Activated B cell treated with CpG ODN at 0.5 μM for 24 hours (primary cell): ENCODE data around the gene PRR5. TPM values are rescaled to one million over a fixed set of nuclear protein-coding genes. Genes with fewer than 3 reads are reported as not detected.

ENCODE experiments used
- ATAC-seq: fragments of 200-7000 bp; cut with Tn5 transposase; one replicate; pipeline ENCODE4 v1.10.0; 2021; ENCODE audit warnings: low read depth, mild to moderate bottlenecking, moderate library complexity
- CTCF ChIA-PET: fragments of 350-600 bp; sonication (Branson Sonifier 250); formaldehyde crosslinking; loops from one replicate; lab custom pipeline; 2021; ENCODE audit warnings: antibody characterized with exemption; lab: Charles Lee
- POLR2A ChIA-PET: fragments of 350-600 bp; sonication (Branson Sonifier 250); formaldehyde crosslinking; loops from one replicate; lab custom pipeline; 2021; ENCODE audit warnings: antibody characterized with exemption; lab: Charles Lee
- DNase-seq: peaks from one replicate; pipeline ENCODE4 v3.0.0; 2022
- H3K27ac Mint-ChIP-seq: one replicate; pipeline ENCODE4 v1.8.0; 2020; ENCODE audit warnings: mixed read lengths
- H3K27me3 Mint-ChIP-seq: one replicate; pipeline ENCODE4 v1.8.0; 2021; ENCODE audit warnings: mixed read lengths
- H3K36me3 Mint-ChIP-seq: one replicate; pipeline ENCODE4 v1.8.0; 2021; ENCODE audit warnings: low read depth, mixed read lengths
- H3K4me1 Mint-ChIP-seq: one replicate; pipeline ENCODE4 v1.8.0; 2021; ENCODE audit warnings: mixed read lengths
- H3K4me3 Mint-ChIP-seq: one replicate; pipeline ENCODE4 v1.8.0; 2020; ENCODE audit warnings: mild to moderate bottlenecking, mixed read lengths
- H3K9me3 Mint-ChIP-seq: one replicate; pipeline ENCODE4 v1.8.0; 2020; ENCODE audit warnings: mixed read lengths
- intact Hi-C: fragments of 100-400 bp; cut with micrococcal nuclease; formaldehyde crosslinking; loops from one replicate; pipeline ENCODE4 v1.15.1; 2024
- total RNA-seq: library from RNA; stranded (reverse); gene quantifications from 2 replicates; pipeline ENCODE4 v1.2.3, GENCODE V29; 2022
- TF ChIP-seq, protein P1 (sequence below): fragments of 200-600 bp; IDR thresholded peaks from one replicate; pipeline ENCODE4 v1.8.0; 2022; ENCODE audit warnings: antibody characterized with exemption, mild to moderate bottlenecking

PRR5 gene
- total RNA-seq, 1 donor from 2014 or later: 18.0 TPM

DNA sequence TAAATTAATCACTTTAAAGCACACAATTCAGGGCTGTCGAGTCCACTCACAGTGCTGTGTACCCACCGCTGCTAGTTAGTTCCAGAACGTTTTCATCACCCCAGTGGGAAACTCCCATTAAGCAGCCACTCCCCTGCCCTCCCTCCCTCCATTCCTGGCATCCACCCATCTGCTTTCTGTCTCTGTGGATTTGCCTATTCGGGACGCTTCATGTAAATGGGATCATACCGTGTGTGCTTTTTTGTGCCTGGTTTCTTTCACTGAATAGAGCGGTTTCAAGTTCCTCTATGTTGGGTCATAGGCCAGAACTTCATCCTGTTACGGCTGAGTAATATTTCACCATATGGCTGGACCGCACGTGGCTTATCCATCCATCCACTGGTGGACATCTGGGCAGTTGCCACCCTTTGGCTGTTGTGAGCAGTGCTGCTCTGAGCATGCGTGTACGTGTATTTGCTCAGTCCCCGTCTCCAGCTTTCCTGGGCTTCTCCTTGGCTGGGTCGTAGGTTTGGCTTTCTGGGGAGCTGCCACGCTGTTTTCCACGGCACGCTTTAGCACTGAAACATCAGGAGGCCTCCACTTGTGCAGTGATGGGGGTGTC is 80.5 kb downstream of the PRR5 start:
- ChIA-PET CTCF (no interaction called here), POLR2A (no interaction called here)
- ATAC-seq: no peak
- H3K27ac Mint-ChIP-seq: no peak overlapping the region
- TF ChIP-seq, protein P1, sequence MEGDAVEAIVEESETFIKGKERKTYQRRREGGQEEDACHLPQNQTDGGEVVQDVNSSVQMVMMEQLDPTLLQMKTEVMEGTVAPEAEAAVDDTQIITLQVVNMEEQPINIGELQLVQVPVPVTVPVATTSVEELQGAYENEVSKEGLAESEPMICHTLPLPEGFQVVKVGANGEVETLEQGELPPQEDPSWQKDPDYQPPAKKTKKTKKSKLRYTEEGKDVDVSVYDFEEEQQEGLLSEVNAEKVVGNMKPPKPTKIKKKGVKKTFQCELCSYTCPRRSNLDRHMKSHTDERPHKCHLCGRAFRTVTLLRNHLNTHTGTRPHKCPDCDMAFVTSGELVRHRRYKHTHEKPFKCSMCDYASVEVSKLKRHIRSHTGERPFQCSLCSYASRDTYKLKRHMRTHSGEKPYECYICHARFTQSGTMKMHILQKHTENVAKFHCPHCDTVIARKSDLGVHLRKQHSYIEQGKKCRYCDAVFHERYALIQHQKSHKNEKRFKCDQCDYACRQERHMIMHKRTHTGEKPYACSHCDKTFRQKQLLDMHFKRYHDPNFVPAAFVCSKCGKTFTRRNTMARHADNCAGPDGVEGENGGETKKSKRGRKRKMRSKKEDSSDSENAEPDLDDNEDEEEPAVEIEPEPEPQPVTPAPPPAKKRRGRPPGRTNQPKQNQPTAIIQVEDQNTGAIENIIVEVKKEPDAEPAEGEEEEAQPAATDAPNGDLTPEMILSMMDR: no peak
- intact Hi-C loops: no loop called here
- H3K4me3 Mint-ChIP-seq: no peak overlapping the region
- no peaks in the 10 kb centered on the region for H3K4me1 Mint-ChIP-seq
- H3K27me3 Mint-ChIP-seq: peaks cover 16% of the 10 kb centered on the region
- DNase-seq: no peak
- no peaks in the 10 kb centered on the region for H3K9me3 Mint-ChIP-seq
- H3K36me3 Mint-ChIP-seq: no peaks in the 10 kb centered on the region

DNA sequence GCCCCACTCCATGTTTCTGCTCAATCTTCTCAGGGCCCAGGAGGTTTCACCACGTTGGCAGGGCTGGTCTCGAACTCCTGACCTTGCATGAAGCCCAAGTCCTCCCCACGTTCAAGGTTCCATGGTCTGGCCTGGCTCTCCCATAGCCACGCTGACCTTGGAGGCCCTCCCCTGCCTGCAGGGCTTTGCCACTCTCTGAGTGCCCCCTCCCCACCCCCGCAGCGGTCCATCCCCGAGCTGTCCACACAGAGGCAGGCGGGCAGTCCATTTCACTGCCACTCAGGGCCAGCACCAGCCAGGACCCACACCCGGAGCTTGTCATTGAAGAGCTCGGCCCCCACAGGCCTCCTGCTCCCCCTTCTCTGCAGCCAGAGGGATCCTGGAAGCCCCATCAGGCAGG is 81.1 kb downstream of the PRR5 start:
- no peak overlapping the region for H3K4me3 Mint-ChIP-seq
- intact Hi-C loops: no loop called here
- no peak for ATAC-seq
- TF ChIP-seq, protein P1: no peak
- H3K27ac Mint-ChIP-seq: no peak overlapping the region
- H3K27me3 Mint-ChIP-seq: peaks cover 16% of the 10 kb centered on the region
- H3K9me3 Mint-ChIP-seq: no peaks in the 10 kb centered on the region
- no peaks in the 10 kb centered on the region for H3K36me3 Mint-ChIP-seq
- H3K4me1 Mint-ChIP-seq: no peaks in the 10 kb centered on the region
- ChIA-PET CTCF (no interaction called here), POLR2A (no interaction called here)
- DNase-seq: no peak

DNA sequence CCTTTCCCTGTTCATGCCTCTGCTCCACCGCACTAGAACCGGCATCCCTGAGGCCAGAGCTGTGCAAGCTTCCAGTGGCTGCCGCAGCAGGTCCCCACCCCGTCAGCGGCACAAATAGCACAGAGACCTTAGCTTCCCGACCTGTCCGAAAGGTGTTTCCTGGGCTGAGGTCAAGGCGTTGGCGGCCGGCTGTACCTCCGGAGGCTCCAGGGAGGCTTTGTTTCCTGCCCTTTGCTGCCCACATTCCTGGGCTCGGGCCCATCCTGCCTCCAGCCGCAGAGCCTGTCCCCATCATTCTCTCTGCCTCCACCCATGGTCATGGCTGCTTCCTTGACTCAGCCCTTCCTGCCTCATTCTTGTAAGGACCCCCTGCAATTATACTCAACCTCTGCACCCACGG is 81.6 kb downstream of the PRR5 start:
- ATAC-seq (no peak), DNase-seq (no peak)
- Mint-ChIP-seq H3K4me3 (no peak overlapping the region), H3K36me3 (no peaks in the 10 kb centered on the region), H3K27ac (no peak overlapping the region), H3K9me3 (no peaks in the 10 kb centered on the region), H3K4me1 (no peaks in the 10 kb centered on the region), H3K27me3 (peaks cover 16% of the 10 kb centered on the region)
- CTCF ChIA-PET: no interaction called here
- TF ChIP-seq, protein P1: no peak
- intact Hi-C loops: no loop called here
- POLR2A ChIA-PET: no interaction called here

DNA sequence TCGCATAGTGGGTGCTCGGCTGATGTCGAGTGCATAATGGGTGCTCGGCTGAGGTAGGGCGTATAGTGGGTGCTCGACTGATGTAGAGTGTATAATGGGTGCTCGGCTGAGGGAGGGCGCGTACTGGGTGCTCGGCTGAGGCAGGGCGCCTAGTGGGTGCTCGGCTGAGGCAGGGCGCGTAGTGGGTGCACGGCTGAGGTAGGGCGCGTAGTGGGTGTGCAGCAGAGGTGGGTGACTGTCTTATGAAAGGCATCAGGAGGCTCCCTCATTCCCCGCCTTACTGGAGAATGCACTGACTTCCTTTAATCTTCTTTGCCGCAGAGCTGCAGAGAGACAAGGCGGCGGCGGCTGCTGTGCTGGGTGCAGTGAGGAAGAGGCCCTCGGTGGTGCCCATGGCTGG is 84.1 kb downstream of the PRR5 start:
- Mint-ChIP-seq H3K4me1 (no peaks in the 10 kb centered on the region), H3K4me3 (no peak overlapping the region), H3K36me3 (no peaks in the 10 kb centered on the region), H3K27me3 (peaks cover 18% of the 10 kb centered on the region), H3K9me3 (no peaks in the 10 kb centered on the region), H3K27ac (no peak overlapping the region)
- TF ChIP-seq, protein P1: no peak
- ATAC-seq: no peak
- no peak for DNase-seq
- POLR2A ChIA-PET: no interaction called here
- CTCF ChIA-PET: no interaction called here
- intact Hi-C loops: no loop called here

DNA sequence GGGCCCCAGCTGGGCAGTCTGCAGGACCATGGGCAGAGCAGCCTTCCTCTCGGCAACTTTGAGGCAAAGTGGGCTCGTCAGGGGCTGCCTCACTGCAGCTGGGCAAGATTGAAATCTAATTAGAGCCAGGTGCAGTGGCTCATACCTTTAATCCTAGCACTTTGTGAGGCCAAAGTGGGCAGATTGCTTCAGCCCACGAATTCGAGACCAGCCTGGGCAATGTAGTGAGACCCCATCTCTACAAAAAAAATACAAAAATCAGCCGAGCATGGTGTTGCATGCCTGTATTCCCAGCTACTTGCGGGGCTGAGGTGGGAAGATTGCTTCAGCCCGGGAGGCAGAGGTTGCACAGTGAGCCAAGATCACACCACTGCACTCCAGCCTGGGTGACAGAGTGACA is 84.6 kb downstream of the PRR5 start:
- H3K9me3 Mint-ChIP-seq: no peaks in the 10 kb centered on the region
- no peaks in the 10 kb centered on the region for H3K4me1 Mint-ChIP-seq
- ATAC-seq: no peak
- TF ChIP-seq, protein P1: no peak
- H3K4me3 Mint-ChIP-seq: no peak overlapping the region
- H3K27ac Mint-ChIP-seq: no peak overlapping the region
- ChIA-PET CTCF (no interaction called here), POLR2A (no interaction called here)
- DNase-seq: no peak
- H3K27me3 Mint-ChIP-seq: peaks cover 18% of the 10 kb centered on the region
- H3K36me3 Mint-ChIP-seq: no peaks in the 10 kb centered on the region
- intact Hi-C loops: no loop called here

Other genes starting within 250 kb of the PRR5 start
- gene RTL6, start 204.0 kb upstream of the PRR5 start, total RNA-seq: 6.9 and 7.0 TPM in 2 replicates
- gene ARHGAP8, start 50.4 kb downstream of the PRR5 start, total RNA-seq: 0.17 and 0.49 TPM in 2 replicates